Tongue (tissue), 2 donors: Measurements from ENCODE around the gene GYG1. TPM values are rescaled to one million over a fixed set of nuclear protein-coding genes. Genes with fewer than 3 reads are reported as not detected.

Source experiments
- DNase-seq: peaks from one replicate; pipeline ENCODE4 v3.0.0-alpha.2; 2015
- total RNA-seq: library from RNA; depleted of rRNA; stranded (reverse); fragments of >200 nt; gene quantifications from one replicate; pipeline ENCODE4 v1.2.3, GENCODE V29; 2014

GYG1 gene
- total RNA-seq, 1 donor from 2014 or later = 51.8 TPM

- DNase-seq = no peak
Measured at GRCh38 chr3:149018247-149018646, 26.9 kb downstream of the GYG1 start.

- no peak for DNase-seq
Measured at GRCh38 chr3:149019580-149019979, 28.2 kb downstream of the GYG1 start.

GRCh38 chr3:149020196-149020838 lies 29.0 kb downstream of the GYG1 start:
- DNase-seq = peak; percentile 54

- no peak for DNase-seq
Measured at GRCh38 chr3:149020839-149021252, 29.5 kb downstream of the GYG1 start.

- no peak for DNase-seq
Measured at GRCh38 chr3:149021830-149022229, 30.5 kb downstream of the GYG1 start.

GRCh38 chr3:149023951-149024350 lies 32.6 kb downstream of the GYG1 start:
- DNase-seq = no peak

GRCh38 chr3:149026718-149027117 lies 35.4 kb downstream of the GYG1 start:
- no peak for DNase-seq

- DNase-seq = no peak
Measured at GRCh38 chr3:149031096-149031495, 39.8 kb downstream of the GYG1 start.

- no peak for DNase-seq
Measured at GRCh38 chr3:149037684-149038083, 46.3 kb downstream of the GYG1 start.

GRCh38 chr3:149038322-149038721 lies 47.0 kb downstream of the GYG1 start:
- no peak for DNase-seq

GRCh38 chr3:149042789-149043386 lies 51.5 kb downstream of the GYG1 start:
- no peak for DNase-seq

- DNase-seq = no peak
Measured at GRCh38 chr3:149044339-149045083, 53.2 kb downstream of the GYG1 start.

GRCh38 chr3:149055575-149055974 lies 64.2 kb downstream of the GYG1 start:
- DNase-seq = no peak

GRCh38 chr3:149058198-149058597 lies 66.9 kb downstream of the GYG1 start:
- no peak for DNase-seq

- DNase-seq = no peak
Measured at GRCh38 chr3:149058602-149059001, 67.3 kb downstream of the GYG1 start.

GRCh38 chr3:149061776-149062175 lies 70.4 kb downstream of the GYG1 start:
- DNase-seq = no peak

- no peak for DNase-seq
Measured at GRCh38 chr3:149067883-149068282, 76.5 kb downstream of the GYG1 start.

Other genes starting within 250 kb of the GYG1 start
- not detected for gene CPB1, start 163.7 kb upstream of the GYG1 start, total RNA-seq
- gene CPA3, start 126.2 kb upstream of the GYG1 start, total RNA-seq = 10.2 TPM
- gene HLTF, start 95.0 kb downstream of the GYG1 start, total RNA-seq = 35.0 TPM
- 20.2 TPM for gene HPS3, start 138.1 kb downstream of the GYG1 start, total RNA-seq
- 5.2 TPM for gene CP, start 230.3 kb downstream of the GYG1 start, total RNA-seq